H1 (cell line): ENCODE results near the gene CNTROB.

Source experiments
- CTCF ChIP-seq, 3 experiments: IDR thresholded peaks; 1 replicate in 2 of 3; 2 replicates in 1 of 3; pipeline versions ENCODE4 v1.5.1 to v1.6.1; 2011; ENCODE audit warnings: low read length in 3 of 3, mild to moderate bottlenecking in 3 of 3, inconsistent platforms in 2 of 3, low read depth in 1 of 3, moderate library complexity in 1 of 3; ENCODE audit not compliant: insufficient read depth in 1 of 3; ENCODE audit errors: control extremely low read depth in 1 of 3
- EP300 ChIP-seq, 2 experiments: IDR thresholded peaks; 1 replicate in 1 of 2; 2 replicates in 1 of 2; pipeline ENCODE4 v1.6.1; 2011 to 2012; ENCODE audit warnings: low read depth in 2 of 2, low read length in 2 of 2, mild to moderate bottlenecking in 2 of 2, borderline replicate concordance in 1 of 2, inconsistent platforms in 1 of 2, moderate library complexity in 1 of 2
- EZH2 ChIP-seq: fragments of 200-600 bp; sonication (generic); IDR thresholded peaks from 2 replicates; pipeline ENCODE4 v1.7.1; 2012; ENCODE audit warnings: low read depth, mild to moderate bottlenecking, moderate library complexity, low read length, inconsistent platforms; ENCODE audit not compliant: severe bottlenecking
- GABPA ChIP-seq: IDR thresholded peaks from 2 replicates; pipeline ENCODE4 v1.6.1; 2011; ENCODE audit warnings: mild to moderate bottlenecking, low read length, moderate library complexity, borderline replicate concordance; ENCODE audit not compliant: insufficient read depth
- KDM1A ChIP-seq: fragments of 200-600, 300-600 bp; sonication (generic); IDR thresholded peaks from 2 replicates; pipeline ENCODE4 v1.7.1; 2016; ENCODE audit warnings: mild to moderate bottlenecking, low read length, borderline replicate concordance
- MAX ChIP-seq: IDR thresholded peaks from 2 replicates; pipeline ENCODE4 v1.6.1; 2012; ENCODE audit warnings: inconsistent platforms
- POLR2A ChIP-seq, 2 experiments: IDR thresholded peaks; 1 replicate in 1 of 2; 2 replicates in 1 of 2; pipeline ENCODE4 v1.6.1; 2011; ENCODE audit warnings: low read depth in 2 of 2, low read length in 2 of 2, mild to moderate bottlenecking in 2 of 2; ENCODE audit errors: control extremely low read depth in 1 of 2
- RAD21 ChIP-seq, 2 experiments: IDR thresholded peaks in 1 of 2; conservative IDR thresholded peaks in 1 of 2; 2 replicates each; pipeline ENCODE4 v1.6.1; 2011; ENCODE audit warnings: low read depth in 2 of 2, low read length in 2 of 2, improper control_type of control experiment in 1 of 2, inconsistent platforms in 1 of 2, mild to moderate bottlenecking in 1 of 2, moderate library complexity in 1 of 2
- SUZ12 ChIP-seq: fragments of 200-600 bp; sonication (generic); IDR thresholded peaks from 2 replicates; pipeline ENCODE4 v1.6.1; 2012; ENCODE audit warnings: mild to moderate bottlenecking, inconsistent platforms, low read length, moderate library complexity, mixed read lengths
- TAF1 ChIP-seq: IDR thresholded peaks from 2 replicates; pipeline ENCODE4 v1.6.1; 2011; ENCODE audit warnings: mild to moderate bottlenecking, low read depth, low read length
- TCF12 ChIP-seq: IDR thresholded peaks from 2 replicates; pipeline ENCODE4 v1.6.1; 2011; ENCODE audit warnings: low read depth, mild to moderate bottlenecking, low read length
- ZNF274 ChIP-seq: IDR thresholded peaks from 2 replicates; pipeline ENCODE4 v1.7.0; 2012; ENCODE audit warnings: low read length, borderline replicate concordance; ENCODE audit errors: extremely low read depth

GRCh38 chr17:7882629-7883028 is 49.4 kb upstream of the CNTROB start:
- no peak for TF ChIP-seq KDM1A
- no peak for TF ChIP-seq MAX
- TF ChIP-seq EZH2, result no peak
- TF ChIP-seq TAF1, result no peak
- TF ChIP-seq TCF12, result no peak
- TF ChIP-seq EP300 (IDR thresholded peaks at IDR 0.05; ENCODE audit: borderline replicate concordance in 1 of 2, low read depth in 2 of 2, low read length in 2 of 2), result no peak
- TF ChIP-seq SUZ12, result no peak
- TF ChIP-seq CTCF (IDR thresholded peaks at IDR 0.05; ENCODE audit: control extremely low read depth in 1 of 3, insufficient read depth in 1 of 3, low read depth in 1 of 3, low read length in 3 of 3), result no peak
- TF ChIP-seq POLR2A (IDR thresholded peaks at IDR 0.05; ENCODE audit: control extremely low read depth in 1 of 2, low read depth in 2 of 2, low read length in 2 of 2), result no peak
- no peak for TF ChIP-seq RAD21 (IDR thresholded peaks at IDR 0.05 in 1 of 2, conservative IDR thresholded peaks at IDR 0.05 in 1 of 2; ENCODE audit: low read depth in 2 of 2, low read length in 2 of 2)
- no peak for TF ChIP-seq ZNF274
- no peak for TF ChIP-seq GABPA
